DMS153 treated with DMSO at 0.1 percent for 48 hours (cell line): ENCODE measurements around the gene LEAP2.
A peak's percentile ranks its signal among the peaks of the same experiment; 100 is the strongest.
"Not testable (repeated sequence)": the region's sequence is repeated elsewhere in the genome, so short reads cannot be mapped to it uniquely, and the experiment has no call there.

Experiments used
- DNase-seq: peaks from one replicate; lab custom pipeline; 2025; ENCODE audit not compliant: unreplicated experiment; lab: John Stamatoyannopoulos, UW

LEAP2 gene

DNA sequence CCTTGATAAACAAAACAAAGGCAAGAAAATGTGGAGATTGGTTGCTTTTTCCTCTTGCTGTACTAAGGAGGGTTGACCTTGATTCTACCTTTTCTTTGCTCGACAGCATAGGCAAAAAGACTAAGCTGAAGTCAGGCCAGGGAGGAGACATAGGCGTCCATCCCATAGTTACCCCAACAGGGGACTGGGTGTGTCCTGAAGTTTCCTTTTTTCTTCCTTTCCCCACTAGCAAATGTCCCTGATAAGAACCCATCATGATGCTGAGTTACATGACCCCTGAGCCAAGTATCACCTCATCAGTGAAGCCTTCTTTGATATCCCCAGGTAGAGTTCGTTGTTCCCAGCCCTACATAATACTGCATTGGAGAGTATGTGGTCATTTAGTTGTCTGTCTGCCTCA, 33.2 kb upstream of the LEAP2 start:
- DNase-seq: no peak

DNA sequence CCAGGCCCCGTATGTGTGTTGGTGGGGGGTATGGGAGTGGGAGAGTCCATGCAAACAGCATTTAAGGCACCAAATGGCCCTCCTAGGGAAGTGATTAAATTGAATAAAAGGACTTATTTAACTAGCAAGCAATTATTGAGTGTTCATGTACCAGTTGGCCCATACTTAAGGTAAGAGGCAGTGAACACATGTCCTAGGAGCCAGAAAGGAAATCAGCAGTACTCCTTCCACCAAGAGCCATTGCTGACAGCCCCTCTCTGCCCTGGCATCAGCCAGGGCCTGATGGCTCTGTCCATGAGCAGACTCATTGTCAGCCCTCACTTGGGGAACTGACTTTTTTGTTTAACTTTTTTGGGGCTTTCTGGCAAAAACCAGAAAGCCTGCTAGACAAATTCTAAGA, 32.6 kb upstream of the LEAP2 start:
- no peak for DNase-seq

DNA sequence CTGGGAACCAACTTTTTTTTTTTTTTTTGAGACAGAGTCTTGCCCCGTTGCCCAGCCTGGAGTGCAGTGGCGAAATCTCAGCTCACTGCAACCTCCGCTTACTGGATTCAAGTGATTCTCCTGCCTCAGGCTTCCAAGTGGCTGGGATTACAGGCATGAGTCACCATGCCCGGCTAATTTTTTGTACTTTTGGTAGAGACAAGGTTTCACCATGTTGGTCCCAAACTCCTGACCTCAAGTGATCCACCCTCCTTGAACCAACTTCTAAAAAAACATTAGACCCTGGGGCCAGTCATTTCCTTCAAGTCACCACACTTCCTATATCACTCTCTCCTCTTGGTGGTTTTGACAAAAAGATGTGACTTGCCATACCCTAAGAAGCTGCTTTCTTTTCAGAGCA, 32.2 kb upstream of the LEAP2 start:
- DNase-seq: no peak

DNA sequence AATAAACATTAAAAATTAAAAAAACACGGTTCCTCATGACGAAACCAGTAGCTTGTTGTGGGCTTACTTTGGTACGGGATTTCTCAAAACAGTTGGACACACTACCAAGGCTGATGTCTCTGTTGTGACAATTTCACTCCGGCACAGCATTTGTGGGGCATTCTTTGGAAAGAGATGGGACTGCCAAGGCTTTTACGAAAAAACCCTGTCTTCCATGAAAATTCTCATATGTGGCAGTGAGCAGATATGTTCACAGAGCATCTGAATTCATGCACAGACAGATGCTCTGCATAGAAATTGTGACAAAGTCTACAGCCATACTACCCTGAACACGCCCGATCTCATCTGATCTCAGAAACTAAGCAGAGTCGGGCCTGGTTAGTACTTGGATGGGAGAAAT, 25.2 kb upstream of the LEAP2 start:
- DNase-seq: no peak

DNA sequence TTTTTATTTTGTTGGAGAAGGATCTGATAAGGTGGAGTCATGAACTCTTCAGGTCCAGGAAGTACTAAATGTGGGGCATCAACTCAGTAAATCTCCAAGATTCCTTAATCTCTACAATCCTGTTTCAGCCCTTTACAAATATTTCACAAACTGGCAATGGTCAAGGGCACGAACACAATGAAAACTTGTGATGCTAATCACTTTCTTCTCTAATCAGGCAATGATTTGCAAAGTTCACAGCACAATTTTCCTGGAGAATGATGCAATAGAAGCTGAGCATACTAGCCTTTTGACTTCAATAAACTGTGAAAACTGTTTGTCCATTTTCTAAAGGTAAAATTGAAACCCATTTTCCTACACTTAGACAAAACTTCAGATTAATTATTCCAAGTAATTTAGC, 24.1 kb upstream of the LEAP2 start:
- DNase-seq: no peak

DNA sequence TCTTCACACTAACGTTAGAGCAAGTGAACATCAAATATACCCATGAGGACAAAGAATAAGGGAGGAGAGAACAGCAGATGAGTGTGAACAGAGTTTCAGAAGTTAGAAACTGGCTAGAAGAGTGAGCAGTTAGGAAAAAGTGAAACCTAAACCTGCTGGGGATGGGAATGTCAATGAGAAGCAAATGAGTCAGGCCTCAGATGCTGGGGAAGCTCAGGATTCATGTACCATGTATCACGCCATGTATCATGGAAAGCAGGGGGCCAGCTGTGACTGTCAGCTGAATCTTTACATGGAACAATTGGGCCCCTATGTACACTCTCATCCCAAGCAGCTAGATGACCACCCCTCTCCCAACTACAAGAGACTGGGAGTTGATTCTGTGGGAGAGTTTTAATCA, 23.4 kb upstream of the LEAP2 start:
- no peak for DNase-seq

DNA sequence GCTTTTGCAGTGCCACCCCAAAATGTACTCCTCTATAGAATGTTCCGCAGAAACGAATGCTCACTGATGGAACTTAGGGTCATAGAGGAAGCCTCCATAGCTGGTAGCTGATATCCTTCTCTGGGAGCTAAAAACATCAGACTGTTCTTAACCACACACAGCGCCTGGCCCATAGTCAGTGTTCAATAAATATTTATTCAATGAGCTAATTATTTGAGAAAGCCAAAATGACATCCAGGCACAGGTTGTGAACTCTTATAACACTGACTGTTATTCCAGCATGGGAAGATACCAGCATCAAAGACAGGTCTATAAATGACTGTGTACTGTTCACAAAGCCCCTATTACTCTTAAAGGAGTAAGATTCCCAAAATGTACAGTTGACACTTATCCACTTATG, 20.1 kb upstream of the LEAP2 start:
- no peak for DNase-seq

DNA sequence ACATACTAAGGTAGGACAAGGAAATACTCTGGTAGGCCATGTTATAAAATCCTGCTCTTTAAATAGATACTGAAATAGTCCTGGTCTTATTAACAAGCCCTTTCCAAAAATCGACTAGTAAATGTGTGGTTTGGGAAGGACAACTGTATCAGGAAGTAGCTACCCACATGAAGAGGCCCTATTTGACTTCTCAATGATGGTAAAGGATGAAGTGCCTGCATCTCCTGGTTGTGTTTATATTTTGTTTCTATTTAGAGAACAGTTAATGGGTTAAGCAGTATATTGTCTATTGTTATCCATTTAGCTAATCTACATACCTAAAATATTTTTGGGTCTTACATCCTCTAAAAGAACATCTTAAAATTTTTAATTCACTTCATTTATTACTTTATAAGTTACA, 19.7 kb upstream of the LEAP2 start:
- no peak for DNase-seq

DNA sequence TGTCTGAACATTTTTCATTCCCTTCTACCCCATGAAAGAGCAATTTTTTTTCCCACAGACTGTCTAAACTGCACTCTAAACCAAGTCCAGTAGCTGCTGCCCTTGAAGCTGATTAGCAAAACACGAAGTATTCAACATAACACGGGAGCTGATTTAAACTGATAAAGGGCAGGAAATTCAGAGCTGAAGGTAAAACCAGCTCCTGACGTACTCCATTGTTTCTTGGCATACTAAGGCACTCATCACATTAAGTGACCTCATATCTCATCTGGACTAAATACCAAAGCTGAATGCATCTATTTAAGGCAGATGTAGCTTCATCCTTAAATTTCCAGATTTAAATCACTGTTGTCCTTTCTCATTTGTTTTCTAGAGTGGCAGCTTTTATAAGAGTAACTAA, 19.2 kb upstream of the LEAP2 start:
- no peak for DNase-seq

DNA sequence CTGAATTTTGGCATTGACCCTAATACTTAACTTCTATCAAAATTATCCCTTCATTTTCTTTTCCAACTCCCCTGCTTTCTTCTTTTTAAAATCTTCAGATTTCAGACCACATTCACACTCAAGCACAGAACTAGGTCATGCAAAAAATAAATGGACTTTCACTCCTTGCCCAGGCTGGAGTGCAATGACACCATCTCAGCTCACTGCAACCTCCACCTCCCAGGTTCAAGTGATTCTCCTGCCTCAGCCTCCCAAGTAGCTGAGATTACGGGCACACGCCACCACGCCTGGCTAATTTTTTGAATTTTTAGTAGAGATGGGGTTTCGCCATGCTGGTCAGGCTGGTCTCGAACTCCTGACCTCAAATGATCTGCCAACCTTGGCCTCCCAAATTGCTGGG, 18.5 kb upstream of the LEAP2 start:
- DNase-seq: not testable (repeated sequence)

DNA sequence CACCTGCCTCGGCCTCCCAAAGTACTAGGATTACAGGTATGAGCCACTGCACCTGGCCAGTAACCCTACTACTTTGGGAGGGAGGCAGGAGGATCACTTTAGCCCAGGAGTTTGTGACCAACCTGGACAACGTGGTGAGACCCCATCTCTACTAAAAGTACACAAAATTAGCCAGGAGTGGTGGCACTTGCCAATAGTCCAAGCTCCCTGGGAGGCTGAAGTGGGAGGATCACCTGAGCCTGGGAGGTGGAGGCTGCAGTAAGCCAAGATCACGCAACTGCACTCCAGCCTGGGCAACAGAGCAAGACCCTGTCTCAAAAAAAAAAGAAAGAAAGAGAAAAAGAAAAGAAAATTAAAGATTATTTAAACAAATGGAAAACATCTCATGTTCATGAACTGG, 17.5 kb upstream of the LEAP2 start:
- DNase-seq: no peak

DNA sequence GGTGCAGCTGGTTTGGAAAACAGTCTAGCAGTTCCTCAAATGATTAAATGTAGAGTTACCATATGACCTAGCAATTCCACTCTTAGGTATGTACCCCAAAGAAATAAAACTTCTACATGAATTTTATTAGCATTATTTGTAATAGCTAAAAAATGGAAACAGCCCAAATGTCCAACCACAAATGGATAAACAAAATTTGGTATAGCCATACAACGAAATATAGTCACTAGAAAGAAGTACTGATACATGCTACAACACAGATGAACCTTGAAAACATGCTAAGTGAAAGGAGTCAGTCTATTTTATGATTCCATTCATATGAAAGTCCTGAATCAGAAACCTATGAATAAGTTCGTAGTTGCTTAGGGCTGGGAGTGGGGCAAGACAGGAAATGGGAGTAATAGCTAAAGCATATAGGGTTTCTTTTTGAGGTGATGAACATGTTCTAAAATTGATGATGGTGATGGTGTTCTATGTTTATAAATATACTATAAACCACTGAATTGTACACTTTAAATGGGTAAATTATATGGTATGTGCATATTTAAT, 13.5 kb upstream of the LEAP2 start:
- no peak for DNase-seq

DNA sequence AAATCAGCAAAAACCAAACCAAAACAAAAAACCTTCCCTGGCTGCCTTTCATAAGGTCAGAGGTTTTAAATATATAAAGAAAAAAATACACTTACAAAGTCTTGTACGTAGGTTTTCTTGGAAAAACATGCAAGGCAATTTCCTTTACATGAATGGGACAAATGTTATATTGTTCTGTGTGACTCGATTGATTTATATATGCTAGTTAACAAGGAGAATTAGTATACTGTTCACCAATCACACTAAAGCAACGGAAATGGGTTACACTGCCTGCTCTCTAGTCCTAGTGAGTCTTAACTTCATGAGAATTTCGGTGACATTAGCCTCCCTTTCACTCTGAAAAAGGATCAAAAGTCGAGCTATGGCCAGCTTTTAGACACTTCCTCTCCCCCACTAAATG, 12.7 kb upstream of the LEAP2 start:
- DNase-seq: no peak

DNA sequence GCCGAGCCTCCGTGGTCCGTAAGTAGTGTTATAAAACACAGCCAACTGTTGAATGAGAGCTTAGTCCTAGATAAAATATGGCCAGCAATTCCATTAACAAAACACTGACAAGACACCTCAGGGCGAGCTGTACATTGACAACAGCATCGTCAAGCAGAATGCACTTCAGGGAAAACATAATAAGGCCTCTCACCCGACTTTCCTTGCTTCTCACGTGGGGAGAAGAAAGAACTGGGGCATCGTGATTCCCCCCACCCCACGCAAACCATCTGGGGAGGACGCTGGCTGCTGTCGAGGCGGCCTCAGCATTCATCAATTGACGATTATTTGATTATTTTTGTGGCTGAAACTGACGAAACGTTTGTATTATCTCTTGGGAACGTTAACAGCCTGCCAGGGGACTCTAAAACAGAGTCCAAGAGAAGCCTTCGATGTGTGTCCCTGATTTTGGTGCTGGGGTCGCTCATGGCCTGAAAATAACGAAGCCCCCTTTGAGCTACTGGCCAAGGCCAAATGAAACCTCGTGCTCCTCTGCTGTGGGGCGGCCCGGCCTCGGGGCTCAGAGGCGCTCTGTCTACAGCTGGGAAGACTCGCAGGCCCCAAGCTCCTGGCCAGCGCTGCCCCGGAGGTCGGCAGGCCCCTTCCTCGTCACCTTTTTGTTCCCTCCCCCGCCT, 7.7 kb upstream of the LEAP2 start:
- DNase-seq: no peak

DNA sequence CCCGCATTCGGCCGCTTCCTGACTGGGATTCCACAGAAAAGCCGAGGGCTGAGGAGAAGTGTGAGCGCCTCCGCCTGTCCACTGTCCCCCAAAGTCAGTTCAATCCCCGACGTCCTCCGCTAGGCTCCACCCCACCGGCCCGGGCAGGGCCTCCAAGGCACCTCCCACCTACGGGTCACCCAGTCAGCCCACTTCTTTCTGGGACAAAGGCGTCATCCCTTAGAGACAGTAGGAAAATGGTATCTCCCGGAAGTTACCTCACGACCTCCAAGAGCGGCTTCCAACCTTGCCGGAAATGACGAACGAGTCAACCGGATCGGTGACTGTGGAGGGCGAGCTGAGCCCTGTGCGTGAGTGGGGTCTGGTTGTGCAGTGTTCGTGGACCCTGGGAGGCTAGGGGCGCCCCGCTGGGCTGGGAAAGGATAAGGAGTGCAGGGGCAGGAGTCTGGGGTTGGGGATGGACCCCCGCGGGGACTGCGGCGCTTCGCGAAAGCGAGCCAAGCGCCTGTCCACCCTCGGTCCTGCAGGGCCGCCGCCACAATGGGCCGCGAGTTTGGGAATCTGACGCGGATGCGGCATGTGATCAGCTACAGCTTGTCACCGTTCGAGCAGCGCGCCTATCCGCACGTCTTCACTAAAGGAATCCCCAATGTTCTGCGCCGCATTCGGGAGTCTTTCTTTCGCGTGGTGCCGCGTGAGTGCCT, 7.0 kb upstream of the LEAP2 start, which contains the start of the genes GDF9 and UQCRQ:
GDF9 (minus strand) TSS at position 128 of the 704 bp plus-strand sequence. CDS start 1,936 bp downstream, outside the sequence.
UQCRQ (plus strand) TSS at position 301 of the 704 bp plus-strand sequence; CDS start at position 541, 240 bp downstream.
- peak; percentile 75 for DNase-seq

DNA sequence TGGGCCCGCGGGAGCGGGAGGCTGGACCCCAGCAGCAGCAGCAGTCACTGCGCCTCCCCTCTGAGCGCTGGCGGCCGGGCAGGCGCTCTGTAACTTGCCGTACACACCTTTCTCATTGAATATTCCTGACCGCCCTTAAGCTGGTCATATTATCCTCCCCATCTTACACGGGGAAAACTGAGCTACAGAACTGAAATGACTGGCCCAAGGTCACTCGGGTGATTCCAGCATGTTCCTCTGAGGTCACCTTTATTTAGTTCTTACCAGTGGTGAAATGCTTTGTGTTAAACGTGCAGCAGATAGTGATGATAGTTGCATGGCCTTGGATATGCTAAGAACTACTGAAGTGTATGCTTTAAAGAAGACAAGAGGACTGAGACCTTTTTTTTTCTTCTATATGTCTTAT, 6.4 kb upstream of the LEAP2 start:
- no peak for DNase-seq

DNA sequence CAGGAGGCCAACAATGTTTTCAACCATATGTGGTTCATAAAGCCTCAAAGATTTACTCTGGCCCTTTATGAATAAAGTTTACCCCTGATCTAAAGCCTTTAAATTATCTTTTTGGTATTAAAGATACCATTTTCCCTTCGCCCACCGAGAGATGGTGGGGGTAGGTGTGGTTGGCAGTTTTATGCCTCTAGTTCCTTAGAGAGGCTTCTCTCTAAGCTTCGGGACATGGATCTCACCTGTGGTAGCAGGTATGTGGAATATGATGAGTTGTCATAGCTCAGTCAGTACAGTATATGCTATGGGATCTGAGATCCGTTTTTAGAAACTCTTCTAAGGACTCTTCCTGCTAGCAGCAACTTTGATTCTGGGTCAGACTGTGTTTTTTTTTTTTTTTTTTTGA, 4.7 kb upstream of the LEAP2 start:
- DNase-seq: no peak

DNA sequence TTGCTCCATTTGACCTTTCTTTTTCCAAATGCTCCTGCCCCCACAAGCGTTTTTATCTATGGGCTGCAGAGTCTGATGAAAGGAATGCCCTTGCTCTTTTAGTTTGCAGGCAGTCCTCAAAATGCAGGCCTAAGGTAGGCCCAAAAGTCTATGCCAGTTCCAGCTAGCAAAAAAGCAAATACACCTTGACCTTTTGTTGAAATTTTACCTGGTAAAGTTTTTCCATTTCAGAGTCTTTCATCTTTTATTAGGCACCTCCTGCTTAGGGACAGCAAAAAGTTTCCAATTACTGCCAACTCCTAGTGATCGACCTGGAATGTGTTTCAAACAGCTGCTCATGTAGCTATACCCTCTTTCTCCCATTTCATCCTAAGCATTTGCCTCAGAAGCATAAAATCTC, 2.7 kb upstream of the LEAP2 start:
- DNase-seq: no peak

DNA sequence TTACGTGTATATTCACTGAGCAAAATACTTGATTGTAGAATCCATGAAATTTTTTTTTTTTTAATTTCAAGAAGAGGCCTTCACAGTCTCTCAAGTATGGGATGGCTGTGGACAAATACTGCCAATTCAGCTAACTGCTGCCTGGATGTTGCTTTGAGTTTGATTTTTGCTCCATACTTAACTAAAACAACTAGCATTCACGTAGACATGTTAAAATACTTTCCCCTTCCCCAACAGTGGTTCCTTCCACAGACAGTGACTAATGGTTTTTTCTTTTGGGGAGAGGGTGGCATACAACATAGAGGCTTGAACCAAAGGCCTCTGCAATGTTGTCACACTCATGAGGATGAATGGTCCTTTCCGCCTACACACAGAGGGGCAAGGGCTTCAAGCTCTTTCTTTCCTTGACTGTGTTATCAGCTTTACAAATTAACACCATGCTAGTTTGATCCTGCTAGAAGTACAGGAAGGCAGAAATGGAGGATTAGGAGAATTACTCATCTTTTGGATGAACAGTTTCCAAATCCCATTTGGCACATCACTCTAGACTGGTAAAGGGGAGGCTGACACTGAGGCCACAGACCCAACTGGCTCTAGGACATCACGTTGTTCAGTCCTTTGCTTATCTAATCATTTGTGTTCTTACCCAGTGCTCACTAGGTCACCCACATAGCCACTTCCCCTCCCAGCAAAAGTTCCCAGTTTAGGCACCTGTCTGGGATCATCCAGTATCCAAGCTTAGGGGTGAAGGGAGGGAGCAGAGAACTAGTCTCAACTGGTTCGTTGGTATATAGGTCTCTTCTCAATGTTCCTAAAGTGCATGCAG, 1.8 kb upstream of the LEAP2 start:
- no peak for DNase-seq

DNA sequence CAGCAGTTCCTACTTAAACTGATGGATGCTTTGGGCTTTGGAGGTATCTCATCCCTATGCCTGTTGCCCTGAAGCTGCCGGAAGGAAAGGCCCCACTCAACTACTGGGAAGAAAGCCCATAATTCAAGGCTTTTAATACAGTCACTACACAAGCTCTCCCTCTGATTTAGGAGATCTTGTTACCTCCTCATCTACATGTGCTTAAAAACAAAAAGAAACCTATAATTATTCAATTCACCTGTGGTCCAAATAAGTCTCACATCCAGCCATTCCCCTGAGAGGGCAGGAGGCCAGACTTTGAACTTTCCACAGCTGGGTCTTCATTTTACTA, 715 bp upstream of the LEAP2 start:
- DNase-seq: no peak

DNA sequence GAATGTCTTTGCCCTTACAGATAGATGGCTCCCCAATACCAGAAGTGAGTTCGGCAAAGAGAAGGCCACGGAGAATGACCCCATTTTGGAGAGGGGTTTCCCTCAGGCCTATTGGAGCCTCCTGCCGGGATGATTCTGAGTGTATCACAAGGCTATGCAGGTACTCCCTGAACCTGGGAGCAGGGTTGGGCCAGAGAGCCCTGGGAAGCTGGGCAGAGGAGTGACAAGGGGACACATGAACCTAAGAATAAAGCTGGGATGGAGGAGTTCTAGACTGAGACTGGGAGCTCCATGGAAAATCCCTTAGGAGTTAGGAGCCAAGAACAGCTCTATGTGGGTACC, 433 bp downstream of the LEAP2 start:
- no peak for DNase-seq
